ENCODE data around the gene THSD4. TPM values are rescaled to one million over a fixed set of nuclear protein-coding genes. Genes with fewer than 3 reads are reported as not detected.

THSD4 gene
- polyA plus RNA-seq, 2 of the 4 experiments (the other 2 are of a cell fraction), result 15.8 to 40.7 TPM

- POLR2A ChIA-PET, result no interaction called here
- H3K4me2 ChIP-seq, result no peak overlapping the region
- CTCF ChIA-PET, result interaction anchor here (0.7 to 1.0 kb wide), 2 partner anchors 19 to 81 kb away, joined by 3 read pairs; no protein-coding TSS in a partner anchor
- TF ChIP-seq KDM5A (IDR thresholded peaks at IDR 0.05) (no peak), MAZ (IDR thresholded peaks at IDR 0.05; ENCODE audit: borderline replicate concordance, low read depth, low read length) (no peak), PHF8 (IDR thresholded peaks at IDR 0.05; ENCODE audit: borderline replicate concordance, low read depth) (no peak)
- no peak overlapping the region for H3K4me3 ChIP-seq
- FAIRE-seq (no peak), ATAC-seq (no peak), DNase-seq (ENCODE audit: low read depth in 1 of 2, low spot score in 1 of 2) (no peak)
- H3K4me1 ChIP-seq, result no peaks in the 10 kb centered on the region
- WGBS (ENCODE audit: missing lambda C conversion rate), result 77% methylated on average over 10 of the region's 10 CpGs
- no peak overlapping the region for H3K27ac ChIP-seq
- H3K9me3 ChIP-seq, result no peaks in the 10 kb centered on the region
Observed at GRCh38 chr15:71526060-71526820, 411.0 kb downstream of the THSD4 start.

- ChIA-PET CTCF (interaction anchor here (0.9 to 1.3 kb wide), 2 partner anchors 36 to 82 kb away, joined by 3 read pairs; no protein-coding TSS in a partner anchor), POLR2A (no interaction called here)
- Histone ChIP-seq H3K4me2 (no peak overlapping the region), H3K4me1 (no peaks in the 10 kb centered on the region), H3K9me3 (0 out of 3 replicates have a peak, but pooled peaks cover 4% of the 10 kb centered on the region), H3K27ac (no peak overlapping the region), H3K4me3 (no peak overlapping the region)
- 94% methylated on average over 1 of the region's 1 CpG for whole genome bisulfite sequencing (ENCODE audit: missing lambda C conversion rate)
- ATAC-seq (no peak), FAIRE-seq (no peak), DNase-seq (ENCODE audit: low read depth in 1 of 2, low spot score in 1 of 2) (no peak)
- TF ChIP-seq PHF8 (IDR thresholded peaks at IDR 0.05; ENCODE audit: borderline replicate concordance, low read depth) (no peak), POLR2AphosphoS2 (conservative IDR thresholded peaks at IDR 0.05; ENCODE audit: low read length) (no peak), TFCP2L1 (CRISPR knock-in tag; IDR thresholded peaks at IDR 0.05) (no peak), CBX8 (IDR thresholded peaks at IDR 0.05) (no peak), NPAS2 (CRISPR knock-in tag; IDR thresholded peaks at IDR 0.05; ENCODE audit: borderline replicate concordance) (no peak), FOSL2 (IDR thresholded peaks at IDR 0.05) (no peak), FOSL2 (CRISPR knock-in tag; IDR thresholded peaks at IDR 0.05) (no peak)
Observed at GRCh38 chr15:71529361-71529760, 414.1 kb downstream of the THSD4 start.

GRCh38 chr15:71530116-71530515, 414.8 kb downstream of the THSD4 start:
- CTCF ChIA-PET, result interaction anchor here (0.9 to 1.3 kb wide), 2 partner anchors 37 to 83 kb away, joined by 3 read pairs; no protein-coding TSS in a partner anchor
- ATAC-seq, result no peak

More at GRCh38 chr15:71530116-71530515, 414.8 kb downstream of the THSD4 start:
- no peak overlapping the region for H3K4me3 ChIP-seq
- FAIRE-seq (no peak), DNase-seq (ENCODE audit: low read depth in 1 of 2, low spot score in 1 of 2) (no peak)
- H3K4me1 ChIP-seq, result no peaks in the 10 kb centered on the region
- 84% methylated on average over 3 of the region's 3 CpGs for WGBS (ENCODE audit: missing lambda C conversion rate)
- POLR2A ChIA-PET, result no interaction called here
- H3K27ac ChIP-seq, result no peak overlapping the region
- H3K4me2 ChIP-seq, result no peak overlapping the region
- TF ChIP-seq FOSB (CRISPR knock-in tag; IDR thresholded peaks at IDR 0.05) (no peak), RAD21 (conservative IDR thresholded peaks at IDR 0.05 in 1 of 2, IDR thresholded peaks at IDR 0.05 in 1 of 2) (no peak), BHLHE40 (IDR thresholded peaks at IDR 0.05; ENCODE audit: low read depth, low read length) (no peak), CBX2 (IDR thresholded peaks at IDR 0.05; ENCODE audit: borderline replicate concordance, low read depth) (no peak), USF2 (IDR thresholded peaks at IDR 0.05) (no peak), RARB (CRISPR knock-in tag; IDR thresholded peaks at IDR 0.05) (no peak), MAFK (IDR thresholded peaks at IDR 0.05; ENCODE audit: partially characterized antibody) (no peak), TP53 (CRISPR knock-in tag; IDR thresholded peaks at IDR 0.05) (no peak), ATOH8 (CRISPR knock-in tag; IDR thresholded peaks at IDR 0.05; ENCODE audit: low read depth) (no peak), ESRRA (IDR thresholded peaks at IDR 0.05; ENCODE audit: borderline replicate concordance, low read length) (no peak), CHD2 (IDR thresholded peaks at IDR 0.05; ENCODE audit: low read length, partially characterized antibody) (no peak), BCL3 (IDR thresholded peaks at IDR 0.05) (no peak), ZFP36 (IDR thresholded peaks at IDR 0.05; ENCODE audit: borderline replicate concordance, partially characterized antibody) (no peak), NPAS2 (CRISPR knock-in tag; IDR thresholded peaks at IDR 0.05; ENCODE audit: borderline replicate concordance) (no peak), HES2 (IDR thresholded peaks at IDR 0.05) (no peak), EHMT2 (IDR thresholded peaks at IDR 0.05; ENCODE audit: low read depth) (no peak), KDM5A (IDR thresholded peaks at IDR 0.05) (no peak), HEYL (CRISPR knock-in tag; IDR thresholded peaks at IDR 0.05) (no peak)
- 0 out of 3 replicates have a peak, but pooled peaks cover 4% of the 10 kb centered on the region for H3K9me3 ChIP-seq

All from A549 (cell line).